GM18907 (cell line): ENCODE results near the gene COX7A2L.
"Not testable (repeated sequence)": the region's sequence is repeated elsewhere in the genome, so short reads cannot be mapped to it uniquely, and the experiment has no call there.

Experiments used
- ATAC-seq: cut with Tn5 transposase; IDR thresholded peaks from one replicate; pipeline ENCODE4 v1.9.1; 2021; ENCODE audit warnings: mild to moderate bottlenecking, moderate library complexity; ENCODE audit not compliant: unreplicated experiment

COX7A2L gene, protein sequence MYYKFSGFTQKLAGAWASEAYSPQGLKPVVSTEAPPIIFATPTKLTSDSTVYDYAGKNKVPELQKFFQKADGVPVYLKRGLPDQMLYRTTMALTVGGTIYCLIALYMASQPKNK

DNA sequence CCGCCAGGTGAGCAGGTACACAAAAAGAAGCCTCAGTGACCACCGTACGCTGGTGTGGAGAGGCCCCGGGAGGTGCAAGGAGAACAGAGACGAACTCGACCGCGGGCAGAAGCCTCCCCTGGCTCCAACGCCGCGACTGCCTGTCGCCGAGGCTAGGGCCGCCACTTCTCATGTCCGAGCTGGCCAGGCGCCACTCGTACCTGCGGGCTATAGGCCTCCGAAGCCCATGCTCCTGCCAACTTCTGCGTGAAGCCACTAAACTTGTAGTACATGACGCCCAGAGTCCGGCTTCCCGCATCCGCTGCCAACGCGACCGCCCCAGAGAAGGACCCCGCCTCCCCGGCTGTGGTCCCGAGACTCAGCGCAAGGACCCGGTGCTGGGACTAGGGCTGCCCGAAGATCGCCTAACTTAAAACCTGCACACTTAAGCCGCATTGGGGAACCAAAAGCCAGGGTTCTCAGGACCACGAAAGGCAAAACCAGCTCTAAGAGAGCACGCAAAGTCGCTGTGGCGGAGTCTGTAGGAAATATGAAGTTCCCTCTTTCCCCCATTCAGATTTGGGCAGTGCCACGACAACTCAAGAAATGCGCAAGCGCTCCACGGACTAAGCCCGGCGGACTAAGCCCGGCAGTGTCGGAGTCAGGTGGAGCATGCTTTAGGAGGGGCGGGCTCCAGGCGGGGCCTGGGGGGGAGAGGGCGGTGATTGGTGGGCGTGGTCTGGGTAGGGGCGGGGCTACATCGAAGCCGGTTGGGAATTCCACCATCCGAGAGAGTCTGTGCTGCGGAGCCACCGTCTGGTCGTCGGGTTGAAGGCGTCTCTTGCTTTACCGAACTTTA lies at the start of gene COX7A2L:
TSS of gene COX7A2L (minus strand) at position 328 of the 838 bp plus-strand sequence. CDS start at position 272, 56 bp downstream.
- ATAC-seq: peak; percentile 92

DNA sequence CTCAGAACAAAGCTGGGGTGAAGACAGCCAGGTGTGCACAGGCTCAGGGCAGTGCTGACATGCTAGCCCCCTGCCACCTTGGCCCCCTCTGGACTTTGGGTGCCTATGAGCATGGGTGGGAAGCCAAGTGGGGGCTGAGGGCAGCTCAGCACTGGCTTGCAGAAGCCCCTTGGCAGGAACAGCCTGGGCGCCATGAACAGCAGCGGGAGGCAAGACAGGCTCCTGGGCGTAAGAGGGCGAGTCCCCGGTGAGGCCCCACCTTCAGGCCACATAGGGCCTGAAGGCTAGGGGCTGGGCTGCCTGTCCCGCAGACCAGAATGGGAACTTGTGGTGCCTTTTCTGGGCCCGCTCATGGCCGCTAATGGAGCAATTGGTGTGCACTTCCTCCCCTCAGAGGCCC lies 47.0 kb upstream of the COX7A2L start:
- ATAC-seq: no peak

DNA sequence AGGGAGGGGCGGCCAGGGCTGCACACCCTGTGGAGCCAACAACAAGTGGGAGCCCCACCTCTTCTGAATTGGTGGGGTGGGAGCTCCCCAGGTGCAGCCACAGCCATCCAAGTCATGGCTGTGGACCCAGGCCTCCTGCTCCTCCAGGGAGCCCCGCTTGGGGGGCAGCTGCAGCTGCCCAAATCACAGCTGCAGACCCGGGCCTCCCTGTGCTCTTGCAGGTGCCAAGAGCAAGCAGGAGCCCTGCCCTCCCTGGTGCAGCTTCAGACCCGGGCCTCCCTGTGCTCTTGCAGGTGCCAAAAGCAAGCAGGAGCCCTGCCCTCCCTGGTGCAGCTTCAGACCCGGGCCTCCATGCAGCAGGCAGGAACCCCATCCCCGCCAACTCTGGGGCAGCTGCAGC lies 46.5 kb upstream of the COX7A2L start:
- no peak for ATAC-seq

DNA sequence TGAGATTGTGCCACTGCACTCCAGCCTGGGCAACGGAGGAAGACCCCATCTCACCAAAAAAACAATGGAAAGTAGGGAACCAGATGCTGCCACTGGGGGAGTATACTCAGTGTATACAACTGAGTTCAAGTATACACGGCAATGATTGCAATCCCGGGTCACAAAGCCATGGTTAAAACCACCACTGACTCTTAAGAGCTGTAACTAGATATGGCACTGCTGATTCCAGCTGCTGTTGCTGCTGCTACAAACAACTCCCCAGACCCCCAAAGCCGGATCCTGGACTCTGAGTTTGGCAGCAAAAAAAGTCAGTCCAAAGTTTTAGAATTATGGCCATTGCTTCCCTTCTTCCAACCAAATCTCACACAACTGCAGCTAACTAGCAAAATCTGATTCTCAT lies 43.7 kb upstream of the COX7A2L start:
- ATAC-seq: no peak

DNA sequence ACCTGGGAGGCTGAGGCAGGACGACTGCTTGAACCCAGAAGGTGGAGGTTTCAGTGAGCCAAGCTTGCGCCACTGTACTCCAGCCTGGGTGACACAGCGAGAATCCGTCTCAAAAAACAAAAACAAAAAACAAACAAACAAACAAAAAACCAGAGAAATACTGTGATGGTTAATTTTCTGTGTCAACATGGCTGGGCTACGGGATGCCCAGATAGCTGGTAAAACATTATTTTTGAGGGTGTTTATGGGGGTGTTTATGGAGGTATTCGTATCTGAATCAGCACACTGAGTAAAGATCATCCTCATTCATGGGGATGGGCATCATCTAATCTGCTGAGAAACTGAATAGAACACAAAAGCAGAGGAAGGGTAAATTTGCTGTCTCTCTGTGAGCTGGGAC lies 40.8 kb upstream of the COX7A2L start:
- no peak for ATAC-seq

DNA sequence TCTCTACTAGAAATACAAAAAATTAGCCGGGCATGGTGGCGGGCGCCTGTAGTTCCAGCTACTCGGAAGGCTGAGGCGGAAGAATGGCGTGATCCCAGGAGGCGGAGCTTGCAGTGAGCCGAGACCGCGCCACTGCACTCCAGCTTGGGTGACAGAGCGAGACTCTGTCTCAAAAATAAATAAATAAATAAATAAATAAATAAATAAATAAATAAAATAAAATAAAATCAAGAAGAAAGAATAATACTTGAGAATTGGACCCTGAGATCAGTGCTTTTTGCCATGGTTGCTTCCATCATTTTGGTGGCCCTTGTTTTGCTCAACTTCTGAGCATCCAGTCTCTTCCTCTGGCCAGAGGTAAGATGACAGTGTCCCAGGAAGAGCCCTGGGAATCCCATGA lies 37.0 kb upstream of the COX7A2L start:
- ATAC-seq: not testable (repeated sequence)

DNA sequence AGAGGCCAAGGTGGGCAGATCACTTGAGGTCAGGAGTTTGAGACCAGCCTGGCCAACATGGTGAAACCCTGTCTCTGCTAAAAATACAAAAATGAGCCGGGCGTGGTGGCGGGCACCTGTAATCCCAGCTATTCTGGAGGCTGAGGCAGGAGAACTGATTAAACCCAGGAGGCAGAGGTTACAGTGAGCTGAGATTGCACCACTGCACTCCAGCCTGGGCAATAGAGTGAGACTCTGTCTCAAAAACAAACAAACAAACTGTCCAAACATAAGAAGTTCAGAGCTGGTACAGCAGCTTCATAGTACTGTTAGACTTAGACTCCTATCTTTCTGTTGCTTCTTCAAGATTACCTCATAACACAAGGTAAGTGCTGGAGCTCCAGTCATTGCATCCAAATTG lies 32.3 kb upstream of the COX7A2L start:
- not testable (repeated sequence) for ATAC-seq

DNA sequence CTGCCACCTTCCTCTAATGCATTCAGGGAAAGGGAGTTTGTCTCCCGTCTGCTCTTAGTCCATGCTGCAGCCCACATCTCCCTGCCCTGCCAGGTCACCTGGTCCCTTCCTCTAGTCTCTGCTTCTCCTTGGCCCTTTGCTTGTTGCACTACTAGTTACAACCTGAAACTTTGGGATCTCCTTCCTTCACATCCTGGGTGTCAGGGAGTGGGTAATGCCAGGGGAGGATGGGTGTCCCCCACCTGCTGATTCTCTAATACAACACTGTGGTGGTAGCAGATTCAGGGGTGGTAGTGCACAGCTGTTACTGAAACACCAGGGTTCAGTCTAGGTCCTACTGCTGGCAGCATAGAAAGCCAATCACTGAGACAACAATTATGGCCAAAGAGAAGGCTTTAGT lies 31.2 kb upstream of the COX7A2L start:
- ATAC-seq: no peak

DNA sequence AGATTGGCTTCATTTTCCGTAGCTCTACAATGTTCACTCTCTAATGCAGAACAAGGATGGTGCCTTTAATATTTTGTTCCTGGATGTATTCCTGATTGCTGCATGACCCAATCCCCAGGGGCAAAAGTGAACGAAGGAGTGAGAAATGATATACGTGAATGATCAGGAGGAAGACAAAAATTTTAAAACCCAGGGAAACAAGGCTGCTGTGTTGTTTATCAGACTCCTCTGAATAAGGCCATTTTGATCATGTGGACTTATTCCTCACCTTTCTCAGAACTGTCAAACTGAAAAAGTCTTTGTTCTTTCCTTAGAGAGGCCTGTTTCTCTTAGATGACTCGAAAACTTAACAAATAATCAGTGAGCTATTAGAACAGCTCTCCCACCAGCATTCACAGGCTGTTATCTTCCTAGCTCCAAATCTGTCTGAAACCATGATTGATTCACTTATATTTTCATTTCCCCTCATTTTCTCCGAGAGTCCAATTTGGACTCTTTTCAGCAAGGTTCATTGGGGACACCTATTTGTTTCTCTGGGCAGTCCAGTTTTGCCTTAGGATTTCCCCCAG lies 29.5 kb upstream of the COX7A2L start:
- no peak for ATAC-seq

DNA sequence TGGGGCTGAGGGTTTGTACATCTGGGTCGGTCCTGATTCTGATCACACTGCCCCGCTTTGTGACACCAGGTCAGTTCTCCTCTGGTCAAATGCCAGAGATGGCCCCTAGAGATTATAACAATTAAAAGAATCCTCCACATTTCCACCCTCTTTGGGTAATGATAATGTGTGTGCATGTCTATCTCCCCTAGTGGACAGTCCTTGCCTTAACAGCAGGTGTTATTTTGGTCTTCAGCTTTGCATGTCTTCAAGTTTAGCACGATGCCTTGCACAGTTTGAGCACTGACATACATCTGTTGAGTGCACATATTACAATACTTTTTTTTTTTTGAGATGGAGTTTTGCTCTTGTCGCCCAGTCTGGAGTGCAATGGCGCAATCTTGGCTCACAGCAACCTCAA lies 25.7 kb upstream of the COX7A2L start:
- ATAC-seq: peak; percentile 68

DNA sequence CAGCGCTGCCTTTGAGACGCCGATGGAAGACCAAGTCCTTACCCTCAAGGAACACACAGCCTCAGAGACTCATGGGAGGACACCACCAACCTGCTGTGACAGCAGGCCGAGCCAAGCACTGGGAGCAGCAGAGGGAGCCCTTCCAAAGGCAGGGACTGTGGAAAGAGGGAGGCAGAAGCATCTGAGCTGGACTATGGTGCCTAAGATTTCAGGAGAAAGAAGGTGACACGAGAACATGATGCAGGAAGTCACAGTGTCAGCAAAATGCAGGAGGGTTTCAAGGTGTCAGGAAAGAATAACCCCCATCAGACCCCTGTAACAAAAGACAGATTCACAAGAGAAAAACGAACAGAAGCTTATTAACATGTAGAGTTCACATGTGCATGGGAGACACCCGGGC lies 24.2 kb upstream of the COX7A2L start:
- ATAC-seq: no peak

DNA sequence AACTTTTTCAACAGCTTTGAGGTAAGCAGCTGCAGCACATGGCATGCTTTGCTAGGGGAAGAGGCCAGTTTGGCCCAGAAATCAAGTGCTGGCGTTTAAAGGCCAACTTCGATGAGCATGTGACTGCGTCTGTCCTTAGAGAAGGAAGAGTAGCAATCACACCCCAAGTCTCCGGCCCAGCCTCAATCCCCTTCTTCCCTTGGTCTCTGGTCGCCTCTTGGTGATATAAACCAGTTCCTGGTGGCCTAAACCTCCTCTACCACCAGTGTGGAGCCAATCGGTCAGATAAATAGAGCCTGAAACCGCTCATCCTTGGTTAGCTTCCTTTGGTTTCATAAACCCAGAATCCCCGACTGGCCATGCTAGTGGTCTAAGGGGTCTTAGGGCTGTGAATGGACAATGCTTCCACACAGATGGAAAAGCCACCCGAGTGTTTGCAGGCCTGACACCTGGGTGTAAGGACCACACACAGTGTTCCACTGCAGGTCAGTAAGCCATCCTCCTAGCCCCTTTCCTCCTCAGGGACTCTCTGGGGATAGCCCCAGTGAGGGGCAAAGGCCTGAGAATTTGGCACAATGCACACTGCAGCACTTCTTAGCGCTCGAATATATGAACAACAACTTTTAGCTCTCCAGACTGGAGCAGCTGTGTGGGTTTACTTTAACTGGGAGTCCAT lies 23.0 kb upstream of the COX7A2L start:
- ATAC-seq: no peak

DNA sequence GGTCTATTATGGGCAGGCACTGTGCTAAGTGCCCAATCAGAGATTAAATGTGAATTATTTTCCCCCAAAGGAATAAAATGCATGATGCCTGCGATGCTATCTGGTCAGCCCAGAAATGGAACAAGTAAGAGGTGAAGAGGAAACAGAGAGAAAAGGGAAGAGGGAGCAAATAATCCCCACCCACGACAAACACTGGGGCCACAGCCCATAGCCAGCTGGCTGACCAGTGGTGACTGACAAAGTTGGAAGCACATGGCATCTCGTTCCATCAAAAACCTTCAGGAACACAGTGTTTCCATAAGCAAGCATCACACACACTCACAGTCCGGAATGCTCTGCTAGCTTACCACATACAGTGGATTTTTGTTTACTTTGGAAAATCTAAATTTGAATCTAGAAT lies 21.1 kb upstream of the COX7A2L start:
- ATAC-seq: no peak

DNA sequence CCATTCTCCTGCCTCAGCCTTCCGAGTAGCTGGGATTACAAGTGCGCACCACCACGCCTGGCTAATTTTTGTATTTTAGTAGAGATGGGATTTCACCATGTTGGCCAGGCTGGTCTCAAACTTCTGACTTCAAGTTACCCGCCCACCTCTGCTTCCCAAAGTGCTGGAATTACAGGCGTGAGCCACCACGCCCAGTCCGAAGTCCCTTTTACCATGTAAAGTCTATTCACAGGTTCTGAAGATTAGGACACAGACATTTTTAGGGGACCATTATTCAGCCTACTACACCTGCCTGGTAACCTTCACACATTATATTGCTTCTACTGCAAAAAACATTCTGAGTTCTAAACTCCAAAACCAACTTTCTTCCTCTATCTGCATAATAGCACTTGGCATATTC lies 19.0 kb upstream of the COX7A2L start:
- ATAC-seq: not testable (repeated sequence)

DNA sequence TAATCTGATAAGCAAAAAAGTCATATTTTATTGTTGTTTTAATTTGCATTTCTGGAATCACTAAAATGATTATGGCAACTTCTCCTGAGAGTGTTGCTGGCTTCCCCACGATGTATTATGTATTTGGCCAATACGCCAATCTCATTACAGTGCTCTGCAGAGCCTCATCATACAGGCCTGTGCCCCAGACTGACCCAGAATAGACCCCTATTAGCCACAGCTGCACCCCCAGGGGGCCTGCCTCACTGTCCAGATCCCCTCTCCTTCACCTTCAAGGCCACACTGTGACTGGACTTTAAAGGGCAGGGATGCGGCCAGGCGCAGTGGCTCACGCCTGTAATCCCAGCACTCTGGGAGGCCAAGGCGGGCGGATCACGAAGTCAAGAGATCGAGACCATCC lies 17.4 kb upstream of the COX7A2L start:
- no peak for ATAC-seq

DNA sequence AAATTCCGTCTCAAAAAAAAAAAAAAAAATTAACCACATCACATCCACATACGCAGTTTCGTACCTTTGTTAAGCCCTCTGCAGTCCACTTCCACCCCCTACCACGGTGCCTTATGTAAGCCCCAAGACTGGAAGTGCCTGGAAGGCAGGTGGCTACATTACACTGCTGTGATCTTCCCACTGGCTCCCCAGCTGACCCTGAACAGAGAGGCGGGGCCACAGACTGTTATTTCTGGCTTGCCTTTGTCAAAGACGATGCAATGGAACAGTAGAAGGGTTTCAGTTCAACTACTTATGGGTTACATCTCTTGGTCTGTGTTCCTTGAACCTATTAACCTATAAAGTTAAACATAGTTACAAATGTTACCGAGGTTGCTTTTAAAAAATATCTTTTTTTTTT lies 15.7 kb upstream of the COX7A2L start:
- ATAC-seq: no peak

DNA sequence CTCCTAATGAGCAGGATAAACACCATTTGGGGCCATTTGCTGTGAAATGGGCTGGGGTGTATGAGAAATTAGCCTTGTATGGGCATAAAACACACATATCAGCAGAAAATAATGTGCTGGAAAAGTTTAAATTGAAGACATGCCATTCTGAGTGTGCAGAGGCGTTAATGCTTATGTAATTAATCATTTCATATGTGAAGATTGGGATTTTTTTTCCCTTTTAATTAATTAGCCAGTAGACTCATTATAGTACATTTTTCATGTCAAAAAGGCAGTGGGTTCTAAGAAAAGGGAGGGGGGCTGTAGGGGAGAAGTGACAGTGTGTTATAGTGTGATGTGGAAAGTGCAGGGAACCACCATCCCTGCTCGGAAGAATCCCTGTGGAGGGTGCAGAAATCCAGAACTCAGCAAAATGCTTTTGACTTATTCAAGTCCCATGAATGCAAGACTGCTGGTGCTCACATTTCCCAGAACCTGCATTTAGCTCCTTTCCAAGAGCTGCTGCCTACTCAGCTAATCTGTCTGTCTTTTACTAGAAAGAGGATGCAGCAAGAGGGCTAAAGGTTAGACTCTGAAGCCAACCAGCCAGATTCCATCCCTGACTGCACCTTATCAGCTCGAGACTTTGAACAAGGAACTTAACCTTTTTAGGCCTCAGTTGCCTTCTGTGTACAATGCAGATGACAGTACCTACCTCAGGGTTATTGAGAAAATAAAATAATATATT lies 11.6 kb upstream of the COX7A2L start:
- no peak for ATAC-seq

DNA sequence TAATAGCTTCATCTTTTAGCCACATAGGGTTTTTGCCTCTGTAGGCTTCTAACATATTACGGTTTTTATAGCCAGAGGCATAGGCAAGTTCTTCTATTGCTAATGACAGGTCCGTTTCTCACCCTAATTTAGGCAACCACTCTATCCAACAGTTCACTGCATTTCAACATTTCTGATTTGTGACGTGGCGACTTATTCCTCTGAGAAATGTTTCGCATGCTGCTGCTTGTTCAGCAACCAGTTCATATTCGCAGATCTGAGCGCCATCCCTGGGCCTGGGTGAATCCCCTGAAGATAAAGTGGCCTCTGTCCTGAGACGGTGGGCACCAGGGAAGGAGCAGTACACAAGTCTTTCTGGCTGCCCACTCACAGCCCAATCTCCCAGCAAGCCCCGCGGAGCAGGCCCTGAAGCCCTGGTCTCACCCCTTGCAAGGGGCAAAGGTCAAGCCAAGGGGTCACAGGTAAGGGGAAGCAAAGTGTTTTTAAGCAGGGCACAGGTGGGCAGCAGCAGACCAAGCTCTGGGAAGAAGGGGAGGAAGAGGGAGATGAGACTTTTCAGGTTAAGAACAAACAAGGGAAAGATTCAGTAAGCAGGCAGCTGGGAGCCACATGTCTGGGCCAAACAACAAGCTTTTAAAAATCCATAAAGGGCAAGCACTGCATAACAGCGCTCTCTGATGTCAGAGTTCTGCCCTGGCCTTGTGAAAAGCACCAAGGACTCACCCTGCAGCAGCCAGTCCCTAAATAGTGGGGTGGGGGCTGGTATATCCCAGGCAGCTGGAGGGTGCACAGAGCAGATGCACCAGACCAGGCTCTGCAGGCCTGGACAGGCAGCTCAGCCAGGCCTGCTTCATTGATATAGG lies 10.8 kb upstream of the COX7A2L start:
- no peak for ATAC-seq

DNA sequence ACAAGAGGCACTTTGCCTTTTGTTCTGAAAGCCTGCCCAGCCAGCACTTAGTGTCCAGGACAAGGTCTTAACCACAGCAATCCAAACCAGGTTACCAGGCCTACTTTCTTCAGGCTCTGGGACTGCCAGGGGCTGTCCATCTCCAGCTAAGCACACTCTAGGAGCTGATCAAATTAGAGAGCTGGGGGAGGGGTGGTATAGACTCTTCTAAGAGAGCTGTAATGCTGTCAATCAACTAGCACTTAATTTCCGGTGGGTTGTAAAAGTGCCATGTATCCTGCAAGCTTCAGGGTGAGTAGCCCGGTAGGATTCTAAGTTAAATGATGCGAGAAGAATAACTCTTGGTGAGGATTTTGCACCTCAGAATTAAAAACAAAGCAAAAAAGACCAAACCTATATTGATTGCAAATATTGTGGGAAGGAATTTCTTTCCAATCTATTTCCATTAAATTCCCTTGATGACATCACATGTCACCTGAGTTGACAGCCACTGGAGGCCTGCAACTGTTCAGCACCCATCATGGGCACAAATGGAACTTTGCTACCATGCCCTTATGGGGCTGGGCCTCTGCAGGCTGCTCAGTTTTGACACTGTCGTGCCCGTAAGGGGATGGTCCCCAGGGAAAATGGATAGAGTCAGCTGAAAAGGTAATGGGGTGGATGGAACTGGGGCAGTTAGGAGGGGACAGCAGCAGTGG lies 8.7 kb upstream of the COX7A2L start:
- ATAC-seq: no peak
